GM19463 (cell line): ENCODE results near the gene C16orf74.

Source experiments
- ATAC-seq: cut with Tn5 transposase; IDR thresholded peaks from one replicate; pipeline ENCODE4 v1.9.1; 2021; ENCODE audit warnings: mild to moderate bottlenecking, moderate library complexity; ENCODE audit not compliant: unreplicated experiment

Gene C16orf74

DNA sequence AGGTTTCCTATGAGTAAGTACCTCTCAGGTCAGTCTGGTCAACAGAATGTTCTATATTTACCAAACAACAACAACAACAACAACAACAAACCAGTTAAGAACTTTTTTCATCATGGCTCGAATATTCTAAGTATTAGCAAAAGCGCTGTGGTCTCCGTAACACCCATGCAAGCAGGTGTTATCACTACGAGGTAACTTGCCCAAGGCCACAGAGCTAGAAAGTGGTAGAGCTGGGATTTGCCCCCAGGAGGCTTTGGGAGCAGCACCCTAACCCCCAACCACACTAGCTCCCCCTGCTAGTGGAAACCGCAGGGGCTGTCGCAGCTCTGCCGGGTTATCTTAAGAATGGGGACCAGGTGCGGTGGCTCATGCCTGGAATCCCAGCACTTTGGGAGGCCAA is 23.9 kb upstream of the C16orf74 start:
- no peak for ATAC-seq

DNA sequence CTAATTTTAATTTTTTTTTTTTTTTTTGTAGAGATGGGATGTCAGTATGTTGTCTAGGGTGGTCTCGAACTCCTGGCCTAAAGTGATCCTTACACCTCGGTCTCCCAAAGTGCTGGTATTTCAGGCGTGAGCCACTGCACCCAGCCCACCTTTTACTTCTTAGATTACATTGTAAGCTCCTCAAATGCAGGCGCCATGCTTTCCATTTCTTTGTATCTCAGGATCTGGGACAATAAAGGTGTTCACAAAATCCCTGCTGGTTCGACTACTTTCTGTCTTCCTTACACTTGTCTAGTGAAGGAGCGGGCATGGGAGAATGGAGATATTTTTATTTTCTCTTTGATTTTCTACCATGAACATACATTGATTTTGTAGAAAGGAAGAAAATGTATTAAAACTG is 23.2 kb upstream of the C16orf74 start:
- no peak for ATAC-seq

DNA sequence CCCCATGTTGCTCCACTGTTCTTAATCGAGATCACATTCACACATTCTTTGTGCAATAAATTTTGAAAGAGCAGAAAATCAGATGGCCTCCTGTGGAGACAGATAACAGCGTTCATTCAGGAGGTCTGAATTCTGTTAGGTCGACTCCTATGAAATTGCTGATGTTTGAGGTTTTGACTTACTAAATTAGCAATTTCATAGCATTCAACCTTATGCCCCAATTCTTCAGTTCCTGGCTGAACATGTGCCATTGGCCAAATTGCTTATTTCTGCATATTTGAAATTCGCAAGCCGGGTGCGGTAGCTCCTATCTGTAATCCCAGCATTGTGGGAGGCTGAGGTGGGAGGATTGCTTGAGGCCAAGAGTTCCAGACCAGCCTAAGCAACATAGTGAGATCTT is 22.1 kb upstream of the C16orf74 start:
- ATAC-seq = no peak

DNA sequence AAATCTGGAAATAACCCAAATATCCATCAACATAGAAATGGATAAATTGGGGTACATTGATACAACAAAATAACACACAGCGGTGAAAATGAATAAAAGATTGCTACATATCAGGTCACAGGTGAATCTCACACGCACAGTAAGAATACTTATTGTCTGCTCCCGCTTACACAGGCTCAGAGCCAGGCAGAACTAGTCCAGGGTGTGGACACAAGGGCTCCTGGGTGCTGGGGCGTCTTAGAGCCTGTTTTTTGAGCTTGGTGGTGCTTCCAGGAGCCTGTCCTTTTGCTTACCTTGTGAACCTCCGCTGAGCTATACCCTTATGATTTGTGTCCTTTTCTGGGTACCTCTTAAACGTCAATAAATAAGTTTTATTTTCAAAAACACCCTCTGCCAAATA is 19.8 kb upstream of the C16orf74 start:
- no peak for ATAC-seq

DNA sequence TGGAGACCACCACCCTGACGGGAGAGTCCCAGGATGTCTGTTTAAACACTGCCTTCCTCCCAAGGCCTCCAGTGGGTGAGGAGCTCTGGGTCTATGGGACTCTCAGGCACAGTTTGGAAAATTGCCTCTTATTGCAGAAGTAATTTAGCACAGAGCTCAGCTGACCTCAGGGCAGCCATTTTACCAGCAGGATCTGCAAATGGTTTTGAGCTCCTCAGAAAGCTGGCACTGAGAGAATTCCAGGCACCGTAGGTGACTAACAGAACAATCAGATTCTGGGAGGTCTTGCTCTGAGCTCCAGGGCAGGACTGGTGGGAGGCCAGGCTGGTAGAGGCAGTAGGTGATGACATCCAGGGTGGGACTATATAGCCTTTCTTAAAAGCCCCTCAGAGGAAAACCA is 17.3 kb upstream of the C16orf74 start:
- ATAC-seq = no peak

DNA sequence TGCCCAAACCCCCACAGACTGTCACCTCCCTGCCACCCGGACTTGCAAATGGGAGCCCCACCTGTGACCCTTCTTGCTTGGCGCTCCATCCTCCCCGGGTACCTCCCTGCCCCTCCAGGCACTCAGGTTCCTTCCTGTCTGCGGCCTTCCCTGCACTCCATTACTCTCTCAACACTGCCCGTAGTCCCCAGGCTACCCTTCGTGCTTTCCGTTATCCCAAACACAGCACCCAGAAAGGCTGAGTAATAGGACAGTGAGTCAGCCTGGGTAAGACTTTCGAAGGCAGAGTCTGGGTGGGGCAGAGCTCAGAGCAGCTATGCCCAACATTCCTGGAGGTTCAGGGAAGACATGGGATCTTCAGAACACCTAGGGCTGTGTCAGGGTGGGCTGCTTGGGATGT is 16.6 kb upstream of the C16orf74 start:
- no peak for ATAC-seq

DNA sequence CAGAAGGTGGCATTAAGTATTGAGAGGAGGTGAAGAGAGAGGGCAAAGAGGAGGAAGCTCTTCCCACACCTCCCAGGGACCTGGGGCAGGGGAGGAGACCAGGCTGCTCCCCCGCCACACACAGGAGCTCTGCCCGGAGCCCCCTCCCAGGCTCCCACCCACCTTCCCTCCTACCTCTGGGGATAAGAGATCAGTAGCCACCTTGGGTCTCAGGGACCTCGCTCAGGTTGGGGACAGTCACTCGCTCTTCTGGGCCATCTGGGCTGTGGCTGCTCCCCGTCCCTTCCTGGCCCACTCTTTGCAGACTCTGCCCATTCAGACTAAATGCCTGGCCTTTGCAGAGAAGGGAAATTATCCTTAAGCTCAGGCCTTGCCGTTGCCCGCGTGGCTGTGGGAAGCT is 14.9 kb upstream of the C16orf74 start:
- no peak for ATAC-seq

DNA sequence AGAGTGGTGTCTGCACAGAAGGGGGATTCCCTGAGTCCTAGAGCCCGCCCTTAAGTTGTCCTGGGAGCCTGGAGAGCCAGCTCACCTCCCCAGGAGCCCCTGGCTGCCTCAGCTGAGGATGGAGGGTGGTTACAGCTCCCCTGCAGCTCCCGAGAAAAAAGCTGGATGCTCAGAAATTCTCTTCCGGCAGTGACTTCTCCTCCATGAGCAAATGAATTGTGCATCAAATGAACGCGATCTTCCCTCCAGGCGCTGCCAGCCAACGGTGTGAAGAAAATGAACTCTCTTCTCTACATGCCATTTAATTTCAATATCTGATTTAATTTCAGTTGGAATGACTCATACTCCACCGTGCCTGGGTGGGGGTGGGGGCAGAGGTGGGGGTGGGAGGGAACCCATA is 14.3 kb upstream of the C16orf74 start:
- ATAC-seq = no peak

DNA sequence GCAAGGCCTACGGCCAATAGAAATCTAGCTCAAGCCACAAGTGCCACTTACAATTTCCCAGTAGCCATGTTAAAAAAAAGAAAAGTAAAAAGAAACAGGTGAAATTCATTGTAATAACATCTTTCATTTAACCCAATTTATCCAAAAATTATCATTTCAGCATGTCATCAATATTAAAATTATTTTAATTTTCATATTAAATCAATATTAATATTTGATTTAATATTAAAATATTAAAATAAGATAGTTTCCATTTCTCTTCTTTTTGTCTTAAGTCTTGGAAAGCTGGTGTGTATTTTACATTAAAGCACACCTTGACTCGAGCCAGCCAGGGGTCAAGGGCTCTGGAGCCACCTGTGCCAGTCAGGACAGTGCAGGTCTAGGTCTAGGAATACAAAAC is 12.7 kb upstream of the C16orf74 start:
- ATAC-seq = no peak

DNA sequence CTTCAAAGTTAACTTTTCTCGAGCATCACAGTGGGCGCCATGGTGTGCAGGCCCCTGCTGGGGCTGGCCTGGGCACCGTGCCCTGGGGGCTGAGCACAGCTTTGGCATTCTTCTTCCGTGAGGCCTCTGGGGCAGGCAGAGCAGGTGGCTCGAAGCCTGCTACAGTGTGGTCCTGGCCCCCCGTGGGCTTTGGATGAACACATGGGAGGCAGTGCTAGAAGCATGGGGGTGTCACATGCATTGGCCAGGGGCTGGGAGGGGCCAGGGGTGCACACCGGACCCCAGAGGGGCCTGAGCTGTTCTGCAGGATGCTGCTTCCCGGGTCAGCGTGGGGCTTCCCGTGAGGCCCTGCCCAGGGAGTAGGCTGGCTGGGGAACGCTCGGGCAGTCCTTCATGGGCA is 12.1 kb upstream of the C16orf74 start:
- ATAC-seq = no peak

DNA sequence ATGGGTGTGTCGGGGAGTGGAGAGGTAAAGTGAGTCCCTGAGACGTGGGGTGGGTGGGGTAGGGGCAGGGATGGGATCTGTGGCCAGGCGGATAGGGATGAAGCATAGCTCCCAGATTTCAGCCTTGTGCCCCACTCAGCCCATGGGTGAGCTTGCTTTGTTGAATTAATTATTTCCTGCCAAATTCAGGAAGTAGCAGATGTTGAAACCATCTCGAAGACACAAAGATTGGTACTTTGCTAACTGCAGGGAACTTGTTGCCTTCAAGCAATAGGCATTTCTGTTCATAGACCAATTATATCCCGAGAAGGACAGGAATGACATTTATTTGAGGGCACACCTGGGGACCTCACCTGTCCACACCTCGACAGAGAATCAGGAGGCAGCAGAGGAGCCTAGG is 11.0 kb upstream of the C16orf74 start:
- no peak for ATAC-seq

DNA sequence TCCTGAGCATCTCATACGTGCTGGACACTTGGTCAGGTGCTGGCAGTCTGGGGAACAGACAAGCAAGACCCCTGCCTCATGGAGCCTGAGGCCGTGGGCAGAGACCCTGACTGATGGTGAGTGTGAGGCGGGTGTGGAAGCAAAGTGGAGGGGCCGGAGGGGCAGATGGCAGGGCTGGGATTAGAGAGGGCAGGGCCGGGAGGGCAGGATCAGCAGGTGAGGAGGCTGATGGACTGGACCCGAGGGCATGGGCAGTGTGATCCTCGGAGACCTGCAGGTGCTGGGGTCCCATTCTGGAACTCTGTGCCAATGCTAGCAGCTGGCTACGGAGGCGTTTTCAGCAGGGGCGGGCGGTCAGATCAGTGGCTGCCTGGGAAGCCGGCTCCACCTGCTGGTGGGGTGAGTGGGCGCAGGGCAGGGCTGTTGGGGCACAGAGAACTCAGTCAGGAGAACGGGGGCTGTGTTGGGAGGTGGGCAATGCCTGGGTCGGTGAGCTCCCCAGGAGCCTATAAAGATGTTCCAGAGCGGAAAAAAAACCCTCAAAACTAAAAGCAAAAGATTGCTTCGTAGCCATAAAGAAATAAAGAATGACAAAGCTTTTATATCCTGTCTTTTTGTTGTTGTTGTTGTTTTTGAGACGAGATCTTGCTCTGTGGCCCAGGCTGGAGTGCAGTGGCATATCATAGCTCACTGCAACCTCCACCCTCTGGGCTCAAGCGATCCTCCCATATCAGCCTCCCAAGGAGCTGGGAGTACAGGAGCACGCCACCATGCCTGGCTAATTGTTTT is 8.9 kb upstream of the C16orf74 start:
- no peak for ATAC-seq

DNA sequence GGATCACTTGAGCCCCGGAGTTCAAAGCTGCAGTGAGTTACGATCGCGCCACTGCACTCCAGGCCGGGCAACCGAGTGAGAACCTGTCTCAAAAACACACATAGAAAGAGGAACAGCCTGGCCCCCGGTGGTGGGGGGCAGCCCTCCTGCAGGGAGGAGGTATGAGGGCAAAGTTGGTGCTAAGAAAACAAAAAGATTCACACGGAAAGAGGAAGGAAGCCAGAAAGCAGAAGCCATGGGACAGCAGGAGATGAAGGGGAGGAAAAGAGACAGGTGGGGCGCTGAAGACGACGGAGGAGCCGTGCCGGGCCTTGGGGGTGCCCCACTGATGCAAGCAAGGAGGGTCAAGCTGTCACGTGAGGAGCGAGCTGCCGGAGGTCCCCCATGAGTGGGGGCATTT is 8.2 kb upstream of the C16orf74 start:
- ATAC-seq = no peak

DNA sequence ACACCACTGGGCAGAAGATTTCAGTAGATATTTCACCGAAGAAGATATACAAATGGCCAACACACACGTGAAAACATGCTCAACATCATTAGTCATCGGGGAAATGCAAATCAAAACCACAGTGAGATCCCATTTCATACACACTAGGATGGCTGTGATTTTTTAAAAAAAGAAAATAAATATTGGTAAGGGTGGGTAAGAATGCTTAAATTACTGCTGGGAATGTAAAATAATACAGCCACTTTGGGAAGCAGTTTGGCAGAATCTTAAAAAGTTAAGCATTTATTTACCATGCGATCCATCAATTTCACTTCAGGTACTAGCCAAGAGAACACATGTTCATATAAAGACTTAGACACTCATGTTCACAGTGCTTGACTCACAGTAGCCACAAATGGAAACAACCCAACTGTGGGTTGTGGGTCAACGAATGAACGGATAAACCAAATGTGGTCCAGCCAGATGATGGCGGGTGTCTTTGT is 6.5 kb upstream of the C16orf74 start:
- no peak for ATAC-seq

DNA sequence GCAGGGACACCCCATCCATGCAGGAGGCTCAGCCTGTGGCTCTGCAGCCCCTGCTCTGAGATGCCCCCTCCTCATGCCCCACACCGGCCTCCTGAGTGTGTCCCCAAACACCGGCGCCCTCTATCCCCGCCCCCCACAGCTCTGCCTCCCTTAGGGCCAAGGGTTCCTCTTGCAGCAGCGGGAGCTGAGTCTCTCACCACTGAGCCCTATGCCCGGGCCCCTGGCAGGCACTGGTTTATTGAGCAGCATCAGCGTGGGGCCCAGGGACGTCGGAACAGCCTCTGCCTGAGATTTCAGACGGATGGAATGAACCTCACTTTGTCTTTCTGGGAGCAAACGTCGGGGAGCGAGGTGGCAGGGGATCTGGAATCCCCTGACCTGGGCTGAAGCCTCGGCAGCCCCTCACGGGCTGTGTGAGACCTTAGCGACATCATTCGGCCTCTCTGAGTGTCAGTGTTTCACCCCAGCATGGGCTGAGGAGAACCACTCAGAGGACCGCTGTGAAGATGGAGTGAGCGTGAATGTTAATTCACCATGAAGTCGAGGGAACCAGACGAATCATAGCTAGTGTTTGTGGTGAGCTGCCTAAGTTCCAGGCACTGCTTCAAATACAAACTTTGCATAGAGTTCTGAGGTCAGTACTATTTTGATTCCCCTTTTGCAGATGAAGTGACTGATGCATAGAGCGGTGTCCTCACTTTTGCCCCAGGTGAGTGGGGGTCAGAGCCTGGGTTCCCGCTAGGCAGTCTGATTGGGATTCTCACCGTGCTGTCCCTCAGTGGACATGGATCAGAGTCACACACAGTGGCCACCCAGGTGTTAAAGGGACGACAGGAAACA is 5.3 kb upstream of the C16orf74 start:
- peak; percentile 56 for ATAC-seq

DNA sequence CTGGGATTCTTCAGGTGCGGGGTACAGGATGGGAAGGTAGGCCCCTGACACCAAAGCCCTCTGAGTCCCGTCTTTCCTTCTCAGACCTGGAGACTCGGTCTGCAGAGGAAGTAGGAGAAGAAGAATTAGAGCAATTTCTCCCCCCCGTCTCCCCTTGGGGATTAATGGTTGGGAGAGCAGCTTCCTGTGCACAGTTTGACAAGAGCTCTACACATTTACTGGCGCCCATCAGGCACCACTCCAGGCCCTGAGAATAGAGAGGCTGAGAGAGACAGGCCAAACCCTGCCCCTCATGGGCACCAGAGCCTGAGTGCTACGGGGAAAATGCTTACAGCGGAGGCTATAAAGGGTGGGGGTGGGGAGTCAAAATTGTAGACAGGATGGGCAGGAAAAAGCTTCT is 3.5 kb upstream of the C16orf74 start:
- no peak for ATAC-seq

DNA sequence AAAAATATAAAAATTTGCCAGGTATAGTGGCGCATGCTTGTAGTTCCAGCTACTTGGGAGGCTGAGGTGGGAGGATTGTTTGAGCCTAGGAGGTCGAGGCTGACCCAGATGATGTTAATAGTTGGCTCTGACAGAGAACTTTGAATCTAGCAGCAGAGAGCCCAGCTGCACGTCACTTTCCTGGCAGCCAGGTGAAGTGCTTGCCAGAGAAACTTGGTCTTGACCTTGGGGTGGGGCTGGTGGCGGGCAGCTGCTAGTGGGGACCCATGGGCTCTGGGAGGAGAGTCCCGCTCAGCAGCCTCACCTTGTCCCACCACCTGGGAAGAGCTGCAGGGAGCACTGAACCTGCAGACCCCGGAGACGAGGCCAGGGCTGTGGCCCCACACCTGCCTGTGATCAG is 3.1 kb upstream of the C16orf74 start:
- ATAC-seq = no peak

DNA sequence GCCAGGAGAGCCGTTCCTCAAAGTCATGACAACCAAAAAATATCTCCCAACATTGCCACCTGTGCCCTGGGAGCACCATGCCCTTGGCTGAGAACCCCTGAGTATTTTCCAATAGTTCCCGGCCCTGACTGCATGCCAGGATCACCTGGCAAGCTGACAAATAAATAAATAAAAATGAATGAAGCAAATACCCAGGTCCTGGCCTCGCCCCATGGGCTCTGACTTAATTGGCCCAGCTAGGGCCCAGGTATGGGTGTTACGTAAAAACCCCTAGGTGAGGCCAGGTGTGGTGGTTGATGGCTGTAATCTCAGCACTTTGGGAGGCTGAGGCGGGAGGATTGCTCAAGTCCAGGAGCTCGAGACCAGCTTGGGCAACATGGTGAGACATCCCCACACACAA is 2.7 kb upstream of the C16orf74 start:
- no peak for ATAC-seq

DNA sequence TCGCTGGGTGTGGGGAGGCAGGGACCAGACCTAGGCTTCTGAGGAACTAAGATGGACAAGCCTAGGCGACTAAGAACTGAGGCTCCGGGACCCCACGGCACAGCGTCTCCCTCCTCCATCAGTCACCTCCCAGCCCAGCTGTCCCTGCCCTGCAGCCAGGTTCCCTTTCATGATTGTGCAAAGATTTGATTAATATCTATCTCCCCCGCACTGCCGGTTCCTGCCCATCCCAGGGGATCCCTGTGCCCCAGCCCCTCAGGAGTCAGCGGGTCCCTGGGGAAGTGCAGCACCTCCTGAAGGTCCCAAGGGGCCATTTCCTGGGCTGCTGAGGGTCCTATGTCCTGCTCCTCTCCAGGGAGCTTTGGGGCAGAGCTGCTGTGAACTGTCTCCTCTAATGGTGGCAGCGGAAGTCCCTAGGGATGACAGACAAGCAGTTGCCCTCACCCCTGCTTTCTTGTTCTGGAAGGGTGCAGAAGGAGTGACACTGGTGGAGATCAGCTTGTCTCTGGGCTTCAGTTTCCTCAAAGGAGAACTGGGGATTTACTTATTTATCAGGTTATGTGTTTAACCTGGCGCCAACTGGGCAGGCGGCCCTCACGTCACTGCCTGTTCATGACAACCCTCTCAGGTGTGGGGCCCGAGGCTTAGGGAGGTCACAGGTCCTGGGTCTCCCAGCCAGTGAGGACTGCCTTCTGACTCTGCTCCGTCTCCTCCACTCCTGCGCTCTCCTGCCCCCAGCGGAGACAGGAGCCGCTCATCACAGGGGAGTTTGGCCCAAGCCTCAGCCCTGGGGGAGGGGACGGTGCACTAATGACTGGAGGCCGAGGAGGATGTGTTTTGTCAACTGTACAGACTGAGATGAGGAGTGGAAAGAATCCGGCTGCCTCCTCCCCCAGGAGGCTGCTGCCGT is 1.9 kb upstream of the C16orf74 start:
- no peak for ATAC-seq

DNA sequence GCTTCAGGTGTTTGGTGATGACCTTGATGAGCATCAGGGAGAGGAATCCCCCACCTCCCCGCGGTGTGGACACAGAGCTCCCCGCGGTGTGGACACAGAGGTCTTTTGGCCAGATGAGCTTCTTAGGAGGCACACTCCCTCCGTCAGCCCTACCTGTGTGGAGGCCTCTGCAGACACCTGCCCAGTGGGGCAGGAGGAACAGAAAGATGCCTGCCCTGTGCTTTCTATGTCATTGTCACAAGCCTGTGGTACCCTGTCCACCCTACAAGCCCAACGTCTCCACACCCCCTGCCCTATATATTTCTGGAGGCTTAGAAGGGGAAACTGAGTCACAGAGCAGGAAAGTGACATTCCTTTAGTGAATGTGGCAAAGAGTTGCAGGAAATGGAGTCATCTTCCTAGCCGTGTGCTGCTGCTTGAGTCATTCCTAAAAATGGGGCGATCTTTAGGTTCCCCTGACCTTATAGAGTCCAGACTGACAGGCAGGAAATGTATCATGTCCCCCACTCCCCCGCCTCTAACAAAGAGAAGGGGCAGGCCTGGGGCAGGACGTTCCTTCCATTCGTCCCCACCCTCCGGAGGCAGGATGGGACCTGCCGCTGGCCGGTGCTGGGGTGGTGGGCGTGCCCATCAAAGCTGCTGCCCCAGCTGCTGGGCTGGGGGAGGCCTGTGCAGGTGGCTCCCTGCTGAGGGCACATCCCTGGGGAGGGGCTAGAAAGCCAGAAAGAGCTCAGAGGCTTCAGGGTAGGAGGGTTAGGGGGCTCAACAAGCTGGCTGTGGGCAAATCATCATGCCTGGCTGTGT is 1.0 kb upstream of the C16orf74 start:
- no peak for ATAC-seq
